Ureter (tissue), 1 donor: ENCODE measurements around the gene FMN1. TPM values are rescaled to one million over a fixed set of nuclear protein-coding genes. Genes with fewer than 3 reads are reported as not detected.

Experiments used
- DNase-seq: peaks from one replicate; pipeline ENCODE4 v3.0.0-alpha.2; 2020; ENCODE audit warnings: low spot score
- total RNA-seq: library from RNA; stranded (reverse); gene quantifications from one replicate; pipeline ENCODE4 v1.2.4, GENCODE V29; 2023
- donor health status: DM: yes; HTN: yes; CAD: no.

The FMN1 gene
- total RNA-seq, 1 donor from 2014 or later: 16.1 TPM

- DNase-seq: no peak
Observed at GRCh38 chr15:33119865-33120264, 74.6 kb downstream of the FMN1 start.

DNA sequence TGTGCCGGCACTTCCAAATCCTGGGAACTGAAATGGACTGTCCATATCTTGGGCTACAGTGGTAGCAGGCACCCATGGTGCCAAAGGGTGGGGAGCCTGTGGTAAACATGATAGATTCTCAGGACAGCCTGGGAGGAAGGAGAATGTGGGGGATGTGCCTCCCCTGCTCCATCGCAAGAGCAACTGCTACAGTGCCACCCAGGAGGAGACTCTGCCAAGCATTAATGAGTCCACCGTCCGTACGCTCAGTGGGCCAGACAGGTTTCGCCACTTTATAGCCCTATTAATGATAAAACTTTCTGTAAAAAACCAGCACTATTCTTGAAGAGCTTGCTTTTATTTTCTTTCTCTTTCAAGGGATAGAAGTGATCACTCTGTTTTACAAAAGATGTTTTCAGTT lies 75.2 kb downstream of the FMN1 start:
- no peak for DNase-seq

GRCh38 chr15:33116198-33116597 lies 78.3 kb downstream of the FMN1 start:
- no peak for DNase-seq

DNA sequence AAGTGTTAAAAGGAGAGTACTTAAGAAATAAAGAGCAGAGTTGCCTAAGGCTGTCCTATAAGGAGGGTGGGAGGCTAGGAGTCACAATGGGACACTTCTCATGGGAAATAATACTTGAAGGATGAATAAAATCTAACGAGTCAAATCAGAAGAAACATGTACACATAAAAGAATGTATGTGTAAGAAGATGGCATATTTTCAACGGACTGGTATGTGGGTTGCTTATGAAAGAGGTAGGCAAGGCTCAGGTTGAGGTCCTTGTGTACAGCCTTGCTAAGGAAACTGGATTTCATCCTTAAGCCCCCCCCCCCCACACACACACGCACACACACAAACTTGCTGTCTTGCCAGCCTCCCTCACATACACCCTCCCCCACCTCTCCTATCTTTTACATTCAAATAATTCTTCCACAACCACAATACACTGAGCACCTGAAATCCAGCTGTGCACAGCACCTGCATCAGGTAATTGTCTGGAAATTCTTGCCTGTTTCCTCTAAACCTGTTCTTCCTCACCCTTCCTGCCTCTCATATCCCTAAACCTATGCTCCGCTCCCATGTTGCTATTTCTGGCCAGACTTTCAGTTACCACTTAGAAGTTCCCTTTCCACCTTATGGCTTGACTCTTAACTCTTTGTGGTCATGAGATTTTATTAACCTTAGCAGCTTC lies 79.2 kb downstream of the FMN1 start:
- DNase-seq: no peak

DNA sequence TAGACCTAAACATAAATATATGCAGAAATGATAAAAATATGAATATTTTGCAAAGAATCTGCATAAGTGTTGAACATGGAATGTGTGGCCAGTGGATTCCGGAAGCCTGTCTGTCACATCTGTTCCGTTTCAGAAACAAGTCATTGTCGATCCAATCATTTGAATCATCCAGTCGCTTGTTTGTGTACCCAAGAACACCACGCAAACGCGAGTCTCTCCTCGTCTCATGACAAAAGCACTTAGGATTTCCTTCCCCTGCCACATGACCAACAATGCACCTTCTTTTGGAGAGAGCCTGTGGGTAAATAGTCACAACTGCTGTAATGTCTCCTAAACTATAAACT lies 80.2 kb downstream of the FMN1 start:
- DNase-seq: no peak

DNA sequence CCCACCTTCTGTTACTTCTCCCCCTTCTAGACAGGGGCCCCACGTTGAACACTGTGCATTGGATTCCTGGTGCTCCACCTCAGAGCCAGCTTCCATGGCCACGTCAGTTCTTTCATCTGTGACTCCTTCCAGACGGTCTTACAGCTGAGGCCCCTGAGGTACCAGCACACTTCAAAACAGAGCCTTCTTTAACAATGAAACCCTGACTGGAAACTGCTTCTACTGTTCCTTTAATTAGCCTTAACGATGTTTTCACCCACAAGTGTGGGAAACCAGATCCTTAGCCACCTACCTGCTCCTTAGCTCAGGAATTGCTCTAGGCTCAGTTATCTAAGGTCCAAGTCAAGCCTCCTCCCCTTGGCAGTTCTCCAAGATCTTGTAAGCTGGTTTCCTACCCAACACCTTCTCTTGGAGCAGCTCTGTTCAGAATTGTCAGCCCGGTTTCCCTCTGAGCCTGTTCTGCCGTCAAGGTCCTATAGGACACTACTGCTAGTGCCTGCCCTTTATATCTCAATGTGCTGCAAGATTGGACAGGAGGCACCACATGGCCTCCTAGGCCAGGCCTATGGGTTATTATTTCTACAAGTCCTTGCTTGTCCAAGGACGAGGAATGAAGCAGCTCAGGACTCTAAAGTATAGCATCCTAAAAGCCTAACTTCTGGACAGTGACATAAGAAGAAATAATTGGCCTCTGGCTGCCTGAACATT lies 80.7 kb downstream of the FMN1 start:
- no peak for DNase-seq

GRCh38 chr15:33112541-33113105 lies 81.9 kb downstream of the FMN1 start:
- DNase-seq: no peak

DNA sequence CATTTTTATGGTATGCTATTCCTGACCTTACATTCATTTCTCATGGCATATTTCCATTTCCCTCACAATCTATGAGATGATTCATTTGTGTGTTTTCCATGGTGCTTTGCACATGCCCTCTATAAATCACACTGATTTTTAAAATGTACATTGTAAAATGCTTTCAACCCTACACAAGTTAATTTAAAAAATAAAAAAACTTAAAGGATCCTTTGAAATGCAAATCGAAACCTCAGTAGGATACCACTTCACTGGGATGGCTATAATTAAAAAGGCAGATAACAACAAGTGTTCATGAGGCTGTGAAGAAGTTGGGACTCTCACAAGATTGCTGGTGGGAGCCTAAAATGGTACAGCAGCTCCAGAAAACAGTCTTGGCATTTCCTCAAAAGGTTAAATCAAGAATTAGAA lies 83.5 kb downstream of the FMN1 start:
- DNase-seq: no peak

- DNase-seq: no peak
Observed at GRCh38 chr15:33109345-33109744, 85.2 kb downstream of the FMN1 start.

DNA sequence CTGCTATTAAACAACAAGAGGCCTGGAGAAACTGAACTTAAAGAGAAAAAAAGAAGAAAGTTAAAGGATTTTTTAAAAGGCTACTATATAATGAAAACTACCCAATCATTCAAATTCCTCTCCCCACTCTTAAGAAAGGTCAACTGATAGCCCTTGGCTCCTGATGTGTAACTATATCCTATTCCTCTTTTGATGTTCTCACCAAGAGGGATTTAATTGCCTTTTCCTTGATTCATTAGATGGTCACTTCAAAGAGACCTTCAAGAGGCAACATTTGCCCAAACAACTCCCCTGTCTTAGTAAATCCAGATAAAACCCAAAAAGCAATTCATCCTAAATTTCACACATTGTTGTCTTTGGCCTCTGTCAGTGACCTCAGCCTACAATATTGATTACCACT lies 86.0 kb downstream of the FMN1 start:
- no peak for DNase-seq

DNA sequence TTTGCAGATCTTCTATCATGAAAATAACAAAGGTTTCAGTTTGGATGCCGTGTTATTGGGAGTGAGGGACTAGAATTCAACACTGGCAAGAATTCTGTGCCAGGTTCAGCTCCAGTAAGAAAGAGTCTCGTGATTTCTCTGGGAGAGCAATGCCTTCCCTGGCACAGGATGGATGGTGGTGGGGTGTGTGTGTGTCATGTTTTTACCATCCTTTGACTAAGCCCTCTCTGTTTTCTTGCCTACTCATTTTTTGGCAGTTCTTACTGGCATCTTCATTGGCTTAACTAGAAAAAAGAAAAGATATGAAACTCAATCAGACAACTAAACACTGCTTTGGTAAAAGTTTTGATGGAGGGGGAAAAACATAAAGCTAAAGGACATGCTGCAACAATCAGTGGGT lies 86.6 kb downstream of the FMN1 start:
- no peak for DNase-seq

DNA sequence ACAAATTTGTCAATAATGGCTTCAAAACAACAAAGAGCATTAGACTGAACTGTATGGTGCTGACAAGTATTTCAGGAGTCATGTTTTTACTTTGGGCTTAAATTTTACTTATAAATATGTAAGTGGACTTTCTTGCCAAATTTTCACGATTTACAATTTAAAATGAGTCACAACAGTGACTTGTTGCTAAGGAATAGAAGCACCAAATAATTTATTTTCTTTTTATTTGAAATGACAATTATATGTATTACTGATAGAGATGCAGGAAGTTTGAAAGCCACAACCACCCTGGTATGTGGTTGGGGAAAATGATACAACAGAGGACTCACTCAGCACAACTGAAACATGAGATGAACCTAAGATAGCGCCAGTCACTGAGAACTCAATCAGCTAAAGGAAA lies 90.3 kb downstream of the FMN1 start:
- no peak for DNase-seq

- DNase-seq: no peak
Observed at GRCh38 chr15:33101036-33101435, 93.5 kb downstream of the FMN1 start.

DNA sequence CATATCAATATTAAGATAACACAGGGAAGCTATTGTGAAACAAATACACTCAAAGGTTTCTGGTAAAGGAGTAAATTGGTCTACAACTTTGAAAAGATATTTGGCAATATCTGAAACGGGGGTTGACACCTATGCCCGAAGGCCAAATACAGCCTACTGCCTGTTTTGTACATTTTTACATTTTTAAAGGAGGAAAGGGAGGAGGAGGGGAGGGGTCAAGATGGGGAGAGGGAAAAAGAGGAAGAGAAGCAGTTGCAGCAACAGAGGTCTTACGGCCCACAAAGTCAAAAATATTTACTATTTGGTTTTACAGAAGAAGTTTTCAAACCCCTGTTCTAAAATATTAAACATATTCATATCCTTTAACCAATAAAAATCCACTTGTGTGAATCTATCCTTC lies 94.2 kb downstream of the FMN1 start:
- DNase-seq: no peak

DNA sequence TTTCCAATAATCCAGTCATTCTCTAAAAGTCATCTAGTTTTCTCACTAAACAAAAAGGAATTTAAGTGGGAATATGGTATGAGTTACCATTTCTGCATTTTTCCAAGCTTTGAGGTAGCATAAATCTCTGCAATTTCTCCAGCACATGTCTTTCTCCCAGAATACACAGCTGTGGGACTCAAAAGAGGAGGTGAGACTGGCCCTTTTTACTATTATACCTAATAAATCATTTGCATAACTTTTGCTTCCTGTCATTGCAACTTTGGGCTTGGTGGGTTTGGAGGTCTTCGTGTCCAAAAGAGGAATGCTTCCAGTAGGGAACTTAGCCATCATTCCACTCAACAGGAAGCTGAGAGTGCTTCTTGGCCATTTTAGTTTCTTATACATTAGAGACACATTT lies 94.8 kb downstream of the FMN1 start:
- DNase-seq: no peak

- DNase-seq: no peak
Observed at GRCh38 chr15:33099213-33099612, 95.3 kb downstream of the FMN1 start.

- no peak for DNase-seq
Observed at GRCh38 chr15:33098094-33099058, 96.1 kb downstream of the FMN1 start.

GRCh38 chr15:33096134-33096533 lies 98.4 kb downstream of the FMN1 start:
- no peak for DNase-seq

DNA sequence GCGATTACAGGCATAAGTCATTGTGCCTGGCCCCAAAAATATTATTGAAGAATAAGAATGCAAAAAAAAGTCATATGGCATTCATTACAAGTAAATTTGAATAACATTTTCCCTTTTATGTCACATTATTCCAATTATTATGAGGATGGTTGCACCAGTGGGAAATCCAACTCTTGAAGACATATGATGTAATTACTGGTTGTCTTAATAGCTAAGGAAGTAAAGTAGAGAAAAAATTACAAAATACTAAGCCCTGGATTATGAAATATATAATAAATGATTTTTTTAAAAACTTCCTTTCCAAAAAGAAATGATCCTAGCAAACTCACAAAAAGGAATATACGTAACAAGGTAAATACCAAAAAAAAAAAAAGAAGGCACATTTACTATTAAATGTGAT lies 98.9 kb downstream of the FMN1 start:
- no peak for DNase-seq

GRCh38 chr15:33094336-33094735 lies 100.2 kb downstream of the FMN1 start:
- no peak for DNase-seq

DNA sequence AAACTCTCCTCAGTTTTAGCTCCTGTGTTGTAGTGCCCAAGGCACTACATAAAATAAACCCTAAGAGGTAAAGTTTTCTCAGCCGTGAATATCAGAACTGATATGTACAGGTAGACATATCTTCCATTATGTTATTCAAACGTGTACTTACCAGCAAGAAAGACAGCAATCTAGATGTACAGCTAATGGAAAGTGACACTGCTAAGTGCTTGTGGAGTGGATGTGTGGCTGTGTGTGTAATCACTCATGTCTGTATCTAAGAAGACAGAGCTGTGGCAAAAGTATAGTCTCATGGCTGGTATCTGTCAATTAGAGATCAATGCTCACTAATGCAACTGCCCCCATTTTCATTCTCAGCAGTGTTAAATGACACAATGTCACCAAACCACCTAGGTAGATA lies 101.3 kb downstream of the FMN1 start:
- no peak for DNase-seq

- DNase-seq: no peak
Observed at GRCh38 chr15:33091983-33092693, 102.4 kb downstream of the FMN1 start.
